ENCODE data around the gene HCFC1R1.

Gene HCFC1R1

GRCh38 chr16:3007957-3008689, 15.6 kb downstream of the HCFC1R1 start:
- TF ChIP-seq, protein P1, sequence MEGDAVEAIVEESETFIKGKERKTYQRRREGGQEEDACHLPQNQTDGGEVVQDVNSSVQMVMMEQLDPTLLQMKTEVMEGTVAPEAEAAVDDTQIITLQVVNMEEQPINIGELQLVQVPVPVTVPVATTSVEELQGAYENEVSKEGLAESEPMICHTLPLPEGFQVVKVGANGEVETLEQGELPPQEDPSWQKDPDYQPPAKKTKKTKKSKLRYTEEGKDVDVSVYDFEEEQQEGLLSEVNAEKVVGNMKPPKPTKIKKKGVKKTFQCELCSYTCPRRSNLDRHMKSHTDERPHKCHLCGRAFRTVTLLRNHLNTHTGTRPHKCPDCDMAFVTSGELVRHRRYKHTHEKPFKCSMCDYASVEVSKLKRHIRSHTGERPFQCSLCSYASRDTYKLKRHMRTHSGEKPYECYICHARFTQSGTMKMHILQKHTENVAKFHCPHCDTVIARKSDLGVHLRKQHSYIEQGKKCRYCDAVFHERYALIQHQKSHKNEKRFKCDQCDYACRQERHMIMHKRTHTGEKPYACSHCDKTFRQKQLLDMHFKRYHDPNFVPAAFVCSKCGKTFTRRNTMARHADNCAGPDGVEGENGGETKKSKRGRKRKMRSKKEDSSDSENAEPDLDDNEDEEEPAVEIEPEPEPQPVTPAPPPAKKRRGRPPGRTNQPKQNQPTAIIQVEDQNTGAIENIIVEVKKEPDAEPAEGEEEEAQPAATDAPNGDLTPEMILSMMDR (conservative IDR thresholded peaks at IDR 0.05; ENCODE audit: low read depth, low read length), result no peak
- no peak overlapping the region for H3K4me3 ChIP-seq (ENCODE audit: low read length)
- no peak for DNase-seq (ENCODE audit: low read depth)

GRCh38 chr16:3007059-3007956, 16.4 kb downstream of the HCFC1R1 start:
- TF ChIP-seq, protein P1 (conservative IDR thresholded peaks at IDR 0.05; ENCODE audit: low read depth, low read length), result no peak
- DNase-seq (ENCODE audit: low read depth), result no peak
- H3K4me3 ChIP-seq (ENCODE audit: low read length), result no peak overlapping the region

DNA sequence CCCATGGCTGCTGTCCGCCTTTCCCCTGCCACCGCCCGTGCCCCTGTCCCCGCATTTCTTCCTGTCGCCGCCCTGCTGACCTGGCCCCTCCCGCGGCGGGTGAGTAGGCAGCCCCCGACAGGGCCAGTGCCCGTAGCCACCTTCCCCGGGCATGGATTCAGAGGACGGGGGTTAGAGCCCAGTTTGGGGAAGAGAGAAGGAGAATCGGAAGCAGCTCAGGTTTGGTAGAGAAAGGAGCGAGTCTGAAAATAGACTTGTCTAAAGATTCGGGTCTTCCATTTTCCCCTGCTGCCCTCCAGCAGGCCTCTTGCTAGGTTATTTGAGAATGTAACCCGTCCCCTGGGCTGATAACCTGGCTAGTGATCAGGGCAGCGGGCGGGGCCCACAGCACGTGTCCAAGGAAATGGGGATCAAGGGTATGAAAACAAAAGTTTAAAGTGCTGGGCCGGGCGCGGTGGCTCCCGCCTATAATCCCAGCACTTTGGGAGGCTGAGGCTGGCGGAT, 18.9 kb downstream of the HCFC1R1 start:
- peak overlapping the region; percentile 57 for H3K4me3 ChIP-seq (ENCODE audit: low read length)
- no peak for DNase-seq (ENCODE audit: low read depth)
- TF ChIP-seq, protein P1 (conservative IDR thresholded peaks at IDR 0.05; ENCODE audit: low read depth, low read length), result no peak

- DNase-seq (ENCODE audit: low read depth), result no peak
- TF ChIP-seq, protein P1 (conservative IDR thresholded peaks at IDR 0.05; ENCODE audit: low read depth, low read length), result no peak
- no peak overlapping the region for H3K4me3 ChIP-seq (ENCODE audit: low read length)
These were observed 19.4 kb downstream of the HCFC1R1 start for GRCh38 chr16:3004319-3004718.

DNA sequence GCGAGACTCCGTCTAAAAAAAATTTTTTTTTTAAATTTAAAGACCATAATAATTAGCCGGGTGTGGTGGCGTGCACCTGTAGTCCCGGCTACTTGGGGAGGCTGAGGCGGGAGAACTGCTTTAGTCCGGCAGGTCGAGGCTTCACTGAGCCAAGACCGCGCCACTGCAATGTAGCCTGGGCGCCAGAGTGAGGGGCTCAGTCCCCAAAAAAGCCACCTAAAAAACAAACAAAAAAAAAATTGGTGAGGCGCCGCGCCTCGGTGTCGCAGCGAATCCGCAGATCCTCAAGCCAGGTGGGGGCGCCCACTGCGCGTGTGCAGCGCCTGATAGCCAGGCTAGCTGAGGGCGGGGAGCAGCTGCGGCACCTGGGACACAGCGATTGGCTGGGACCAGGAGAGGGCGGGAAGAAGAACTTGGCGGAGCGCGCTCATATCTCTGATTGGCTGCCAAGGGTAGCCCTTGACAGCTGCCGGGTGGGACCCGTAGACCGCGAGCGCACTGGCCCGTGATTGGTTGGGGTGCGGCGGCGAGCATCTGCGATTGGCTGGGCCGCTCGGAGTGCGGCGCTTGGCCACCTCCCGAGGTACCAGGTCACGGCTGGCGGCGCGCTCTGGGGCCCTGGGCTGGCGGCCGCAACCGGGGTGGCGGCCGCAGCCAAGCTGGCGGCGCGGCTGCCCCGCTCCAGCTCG, 20.0 kb downstream of the HCFC1R1 start:
- DNase-seq (ENCODE audit: low read depth), result peak; percentile 97
- H3K4me3 ChIP-seq (ENCODE audit: low read length), result no peak overlapping the region
- TF ChIP-seq, protein P1 (conservative IDR thresholded peaks at IDR 0.05; ENCODE audit: low read depth, low read length), result peak; percentile 32

- TF ChIP-seq, protein P1 (conservative IDR thresholded peaks at IDR 0.05; ENCODE audit: low read depth, low read length), result no peak
- no peak overlapping the region for H3K4me3 ChIP-seq (ENCODE audit: low read length)
- DNase-seq (ENCODE audit: low read depth), result no peak
These were observed 22.4 kb downstream of the HCFC1R1 start for GRCh38 chr16:3001316-3001715.
